Measurements from ENCODE around the gene UBXN11.

UBXN11 gene

DNA sequence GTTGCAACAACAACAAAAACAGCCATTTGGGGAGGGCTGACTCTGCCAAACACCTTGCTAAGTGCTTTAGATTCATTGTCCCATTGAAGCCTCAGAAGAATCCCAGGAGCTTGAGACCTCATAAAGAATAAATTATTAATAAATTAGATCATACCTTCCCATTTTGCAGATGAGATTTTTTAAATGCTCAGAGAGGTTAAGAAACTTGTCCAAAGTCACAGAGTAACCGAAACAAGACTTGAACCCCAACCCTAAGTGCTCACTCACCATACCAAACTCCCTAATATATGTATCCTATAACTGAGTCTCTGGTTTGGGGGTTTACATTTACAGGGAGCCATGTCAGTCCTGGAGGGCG is 43.9 kb upstream of the UBXN11 start:
- no peaks in the 10 kb centered on the region for H3K4me1 ChIP-seq (ENCODE audit: control insufficient read depth in 5 of 5, insufficient read depth in 5 of 5, low read length in 5 of 5)

DNA sequence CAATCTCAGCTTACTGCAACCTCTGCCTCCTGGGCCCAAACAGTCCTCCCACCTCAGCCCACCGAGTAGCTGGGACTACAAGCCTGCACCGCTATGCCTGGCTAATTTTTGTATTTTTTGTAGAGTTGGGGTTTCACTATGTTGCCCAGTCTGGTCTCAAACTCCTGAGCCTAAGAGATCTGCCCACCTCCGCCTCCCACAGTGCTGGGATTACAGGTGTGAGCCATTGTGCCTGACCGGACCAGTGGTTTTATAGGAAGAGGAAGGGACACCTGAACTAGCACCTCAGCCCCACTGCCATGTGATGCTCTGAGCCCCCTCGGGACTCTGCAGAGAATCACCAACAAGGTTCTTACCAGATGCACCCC is 43.4 kb upstream of the UBXN11 start:
- H3K9me3 ChIP-seq (ENCODE audit: control insufficient read depth in 5 of 5, low read length in 5 of 5), result no peaks in the 10 kb centered on the region

More for the DNA sequence above, 43.9 kb upstream of the UBXN11 start:
- peaks cover 3 to 23% (median 12%) of the 10 kb centered on the region in 5 donors for H3K27me3 ChIP-seq (ENCODE audit: control insufficient read depth in 5 of 5, insufficient read depth in 4 of 5, low read length in 5 of 5)
- no peaks in the 10 kb centered on the region for H3K9me3 ChIP-seq (ENCODE audit: control insufficient read depth in 5 of 5, low read length in 5 of 5)
- no peaks in the 10 kb centered on the region for H3K36me3 ChIP-seq (ENCODE audit: control insufficient read depth in 5 of 5, insufficient read depth in 5 of 5, low read length in 5 of 5)
- no peak overlapping the region for H3K4me3 ChIP-seq (ENCODE audit: low read depth in 1 of 5, low read length in 5 of 5)
- H3K9ac ChIP-seq (ENCODE audit: low read length in 5 of 5), result no peak overlapping the region
- no peak overlapping the region for H3K27ac ChIP-seq (ENCODE audit: low read depth, low read length)

DNA sequence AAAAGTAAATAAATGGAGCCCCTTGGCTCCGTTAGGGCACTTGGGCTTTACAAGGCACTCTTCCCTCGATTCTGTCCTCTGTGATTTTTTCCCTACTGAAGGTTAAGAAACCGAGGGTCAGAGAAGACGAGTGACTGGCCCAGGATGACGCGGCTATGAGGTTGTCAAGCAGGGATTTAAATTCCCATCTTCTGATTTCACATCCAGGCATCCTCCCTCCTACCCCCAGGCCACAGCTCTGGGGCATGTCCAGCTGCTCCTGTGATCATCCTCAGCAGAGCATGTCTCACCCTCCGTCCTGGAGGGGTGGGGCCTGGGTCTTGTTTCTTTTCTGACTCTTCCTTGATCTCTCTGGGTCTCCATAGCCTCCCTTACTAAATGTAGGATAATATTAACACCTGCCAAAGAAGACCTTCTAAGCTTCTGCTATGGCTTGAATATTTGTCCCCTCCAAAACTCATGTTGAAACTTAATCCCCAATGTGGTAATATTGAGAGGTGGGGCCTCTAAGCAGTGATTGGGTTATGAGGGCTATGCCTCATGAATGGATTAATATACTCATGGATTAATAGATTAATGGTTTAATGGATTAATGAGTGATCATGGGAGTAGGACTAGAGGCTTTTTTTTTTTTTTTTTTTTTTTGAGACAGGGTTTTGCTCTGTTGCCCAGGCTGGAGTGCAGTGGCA is 42.9 kb upstream of the UBXN11 start:
- Histone ChIP-seq H3K9me3 (ENCODE audit: control insufficient read depth in 5 of 5, low read length in 5 of 5) (no peaks in the 10 kb centered on the region), H3K27ac (ENCODE audit: low read depth, low read length) (no peak overlapping the region), H3K4me3 (ENCODE audit: low read depth in 1 of 5, low read length in 5 of 5) (no peak overlapping the region), H3K4me1 (ENCODE audit: control insufficient read depth in 5 of 5, insufficient read depth in 5 of 5, low read length in 5 of 5) (no peaks in the 10 kb centered on the region), H3K27me3 (ENCODE audit: control insufficient read depth in 5 of 5, insufficient read depth in 4 of 5, low read length in 5 of 5) (peaks cover 3 to 13% (median 9%) of the 10 kb centered on the region in 5 donors), H3K36me3 (ENCODE audit: control insufficient read depth in 5 of 5, insufficient read depth in 5 of 5, low read length in 5 of 5) (no peaks in the 10 kb centered on the region), H3K9ac (ENCODE audit: low read length in 5 of 5) (no peak overlapping the region)

More for the DNA sequence above, 43.4 kb upstream of the UBXN11 start:
- Histone ChIP-seq H3K4me3 (ENCODE audit: low read depth in 1 of 5, low read length in 5 of 5) (no peak overlapping the region), H3K27me3 (ENCODE audit: control insufficient read depth in 5 of 5, insufficient read depth in 4 of 5, low read length in 5 of 5) (peaks cover 3 to 19% (median 9%) of the 10 kb centered on the region in 5 donors), H3K36me3 (ENCODE audit: control insufficient read depth in 5 of 5, insufficient read depth in 5 of 5, low read length in 5 of 5) (no peaks in the 10 kb centered on the region), H3K27ac (ENCODE audit: low read depth, low read length) (no peak overlapping the region), H3K4me1 (ENCODE audit: control insufficient read depth in 5 of 5, insufficient read depth in 5 of 5, low read length in 5 of 5) (no peaks in the 10 kb centered on the region), H3K9ac (ENCODE audit: low read length in 5 of 5) (no peak overlapping the region)

DNA sequence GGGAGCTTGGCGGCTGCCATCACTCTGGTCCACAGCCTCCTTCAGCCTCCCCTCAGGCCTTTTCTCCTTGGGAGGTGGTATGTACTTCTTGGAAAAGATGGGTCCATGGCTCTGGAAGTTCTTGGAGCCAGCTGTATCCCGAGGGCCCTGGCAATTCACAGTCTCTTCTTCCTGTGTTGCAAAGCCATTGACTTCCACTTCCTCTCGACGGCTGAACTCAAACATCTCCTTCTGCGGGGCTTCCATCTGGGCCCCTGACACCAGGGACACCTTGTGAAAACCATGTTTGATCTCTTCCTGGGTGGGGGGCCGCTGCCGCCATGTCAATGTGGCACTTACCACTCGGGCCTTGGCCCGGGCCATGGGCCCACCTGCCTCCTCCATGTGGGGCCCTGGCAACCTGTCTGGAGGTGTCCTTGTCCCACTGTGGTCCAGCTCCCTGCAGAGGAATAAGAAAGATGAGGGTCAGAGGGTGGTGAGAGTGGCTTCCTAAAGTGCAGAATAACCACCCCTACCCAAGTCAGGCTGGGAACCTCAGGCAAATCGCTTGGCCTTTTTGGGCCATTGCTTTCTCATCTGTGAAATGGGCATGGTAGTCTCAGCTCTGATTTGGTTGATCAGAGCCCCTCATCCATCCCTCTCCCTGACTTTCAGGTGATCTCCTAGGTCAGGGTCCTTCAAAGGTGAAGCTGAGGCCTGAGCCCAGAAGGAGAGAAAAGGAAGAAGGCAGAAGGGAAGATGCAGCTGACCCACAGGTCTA is 40.0 kb upstream of the UBXN11 start:
- no peak overlapping the region for H3K27ac ChIP-seq (ENCODE audit: low read depth, low read length)
- H3K9me3 ChIP-seq (ENCODE audit: control insufficient read depth in 5 of 5, low read length in 5 of 5), result no peaks in the 10 kb centered on the region
- no peak overlapping the region for H3K4me3 ChIP-seq (ENCODE audit: low read depth in 1 of 5, low read length in 5 of 5)
- H3K9ac ChIP-seq (ENCODE audit: low read length in 5 of 5), result no peak overlapping the region
- peaks cover 0 to 17% (median 0%) of the 10 kb centered on the region in 5 donors for H3K27me3 ChIP-seq (ENCODE audit: control insufficient read depth in 5 of 5, insufficient read depth in 4 of 5, low read length in 5 of 5)
- H3K4me1 ChIP-seq (ENCODE audit: control insufficient read depth in 5 of 5, insufficient read depth in 5 of 5, low read length in 5 of 5), result no peaks in the 10 kb centered on the region
- no peaks in the 10 kb centered on the region for H3K36me3 ChIP-seq (ENCODE audit: control insufficient read depth in 5 of 5, insufficient read depth in 5 of 5, low read length in 5 of 5)

DNA sequence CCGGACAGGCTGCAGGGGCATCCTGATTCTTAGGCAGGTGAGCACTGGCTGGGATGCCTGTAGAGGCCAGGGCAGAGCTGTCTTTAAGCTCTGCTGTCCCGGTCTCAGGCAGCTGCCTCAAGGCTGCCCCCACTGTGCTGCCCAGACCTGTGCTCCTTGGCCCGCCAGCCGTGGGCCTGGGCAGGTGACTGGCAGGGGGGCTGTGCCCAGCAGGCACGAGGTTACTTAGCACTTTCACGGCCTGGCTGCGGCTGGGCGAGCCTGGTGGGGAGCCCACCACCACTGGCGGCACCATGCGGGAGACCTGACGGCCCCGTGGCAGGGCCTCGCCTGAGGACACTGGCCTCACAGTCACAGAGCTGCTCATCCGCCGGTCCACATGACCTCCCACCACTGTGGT is 39.3 kb upstream of the UBXN11 start:
- H3K4me1 ChIP-seq (ENCODE audit: control insufficient read depth in 5 of 5, insufficient read depth in 5 of 5, low read length in 5 of 5), result no peaks in the 10 kb centered on the region
- peaks cover 0 to 17% (median 0%) of the 10 kb centered on the region in 5 donors for H3K27me3 ChIP-seq (ENCODE audit: control insufficient read depth in 5 of 5, insufficient read depth in 4 of 5, low read length in 5 of 5)
- H3K9me3 ChIP-seq (ENCODE audit: control insufficient read depth in 5 of 5, low read length in 5 of 5), result no peaks in the 10 kb centered on the region
- no peak overlapping the region for H3K27ac ChIP-seq (ENCODE audit: low read depth, low read length)
- no peak overlapping the region for H3K4me3 ChIP-seq (ENCODE audit: low read depth in 1 of 5, low read length in 5 of 5)
- H3K36me3 ChIP-seq (ENCODE audit: control insufficient read depth in 5 of 5, insufficient read depth in 5 of 5, low read length in 5 of 5), result no peaks in the 10 kb centered on the region
- H3K9ac ChIP-seq (ENCODE audit: low read length in 5 of 5), result no peak overlapping the region

DNA sequence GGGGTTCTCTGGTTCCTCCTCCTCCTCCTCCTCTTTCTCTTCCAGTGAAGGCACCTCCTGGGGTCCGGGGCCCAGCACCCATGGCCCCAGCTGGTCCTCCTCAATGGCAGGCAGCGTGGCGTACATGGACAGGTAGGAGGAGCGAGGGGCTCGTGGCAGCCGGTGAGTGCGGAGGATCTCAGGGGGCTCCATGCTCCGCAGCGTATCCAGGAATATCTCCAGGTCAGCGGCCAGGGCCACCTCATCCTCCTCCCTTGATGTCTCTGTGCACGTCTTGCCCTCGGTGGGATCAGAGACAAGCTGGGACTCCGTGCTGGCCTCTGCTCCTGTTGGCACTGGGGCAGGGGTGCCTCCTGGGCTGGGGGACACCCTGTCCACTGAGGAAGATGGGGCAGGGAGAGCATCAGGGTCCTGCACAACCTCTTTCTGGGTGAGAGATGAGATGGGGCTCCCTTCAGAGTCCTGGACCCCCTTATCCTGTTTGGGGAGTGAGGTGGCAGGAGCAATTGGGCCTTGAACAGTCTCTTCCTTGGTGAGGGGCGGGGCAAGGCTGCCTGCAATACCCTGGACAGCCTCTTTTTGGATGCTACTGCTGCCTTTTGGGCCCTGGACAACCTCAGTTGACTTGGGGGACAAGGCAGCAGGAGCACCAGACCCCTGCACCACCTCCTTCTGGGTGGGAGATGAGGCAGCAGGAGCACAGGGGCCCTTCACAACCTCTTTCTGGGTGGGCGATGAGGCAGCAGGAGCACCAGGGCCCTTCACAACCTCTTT is 37.9 kb upstream of the UBXN11 start:
- no peaks in the 10 kb centered on the region for H3K4me1 ChIP-seq (ENCODE audit: control insufficient read depth in 5 of 5, insufficient read depth in 5 of 5, low read length in 5 of 5)
- no peaks in the 10 kb centered on the region for H3K36me3 ChIP-seq (ENCODE audit: control insufficient read depth in 5 of 5, insufficient read depth in 5 of 5, low read length in 5 of 5)
- H3K27ac ChIP-seq (ENCODE audit: low read depth, low read length), result no peak overlapping the region
- no peak overlapping the region for H3K9ac ChIP-seq (ENCODE audit: low read length in 5 of 5)
- H3K9me3 ChIP-seq (ENCODE audit: control insufficient read depth in 5 of 5, low read length in 5 of 5), result no peaks in the 10 kb centered on the region
- H3K4me3 ChIP-seq (ENCODE audit: low read depth in 1 of 5, low read length in 5 of 5), result no peak overlapping the region
- peaks cover 0 to 17% (median 0%) of the 10 kb centered on the region in 5 donors for H3K27me3 ChIP-seq (ENCODE audit: control insufficient read depth in 5 of 5, insufficient read depth in 4 of 5, low read length in 5 of 5)

DNA sequence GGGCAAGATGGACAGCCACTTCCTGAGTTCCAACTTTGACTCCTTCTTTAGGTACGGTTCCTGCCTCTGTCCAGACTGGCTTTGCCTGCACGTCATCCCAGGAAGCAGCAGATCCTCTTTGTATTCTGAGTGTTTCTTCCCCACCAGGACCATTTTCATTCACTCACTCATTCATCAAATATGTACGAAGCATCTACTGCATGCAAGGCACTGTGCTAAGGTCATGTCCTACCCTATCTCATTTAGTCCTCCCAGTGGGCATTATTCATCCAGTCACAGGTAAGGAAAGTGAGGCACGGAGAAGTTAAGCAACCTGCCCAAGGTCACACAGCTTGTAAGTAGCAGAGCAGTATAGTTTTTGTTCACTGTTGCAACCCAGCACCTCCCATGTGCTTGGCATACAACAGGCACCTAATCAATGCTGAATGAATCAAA is 33.6 kb upstream of the UBXN11 start:
- no peak overlapping the region for H3K27ac ChIP-seq (ENCODE audit: low read depth, low read length)
- H3K36me3 ChIP-seq (ENCODE audit: control insufficient read depth in 5 of 5, insufficient read depth in 5 of 5, low read length in 5 of 5), result no peaks in the 10 kb centered on the region
- no peak overlapping the region for H3K9ac ChIP-seq (ENCODE audit: low read length in 5 of 5)
- no peaks in the 10 kb centered on the region for H3K9me3 ChIP-seq (ENCODE audit: control insufficient read depth in 5 of 5, low read length in 5 of 5)
- peaks cover 0 to 10% (median 5%) of the 10 kb centered on the region in 5 donors for H3K27me3 ChIP-seq (ENCODE audit: control insufficient read depth in 5 of 5, insufficient read depth in 4 of 5, low read length in 5 of 5)
- peaks cover 0 to 13% (median 11%) of the 10 kb centered on the region in 5 donors for H3K4me1 ChIP-seq (ENCODE audit: control insufficient read depth in 5 of 5, insufficient read depth in 5 of 5, low read length in 5 of 5)
- no peak overlapping the region for H3K4me3 ChIP-seq (ENCODE audit: low read depth in 1 of 5, low read length in 5 of 5)

DNA sequence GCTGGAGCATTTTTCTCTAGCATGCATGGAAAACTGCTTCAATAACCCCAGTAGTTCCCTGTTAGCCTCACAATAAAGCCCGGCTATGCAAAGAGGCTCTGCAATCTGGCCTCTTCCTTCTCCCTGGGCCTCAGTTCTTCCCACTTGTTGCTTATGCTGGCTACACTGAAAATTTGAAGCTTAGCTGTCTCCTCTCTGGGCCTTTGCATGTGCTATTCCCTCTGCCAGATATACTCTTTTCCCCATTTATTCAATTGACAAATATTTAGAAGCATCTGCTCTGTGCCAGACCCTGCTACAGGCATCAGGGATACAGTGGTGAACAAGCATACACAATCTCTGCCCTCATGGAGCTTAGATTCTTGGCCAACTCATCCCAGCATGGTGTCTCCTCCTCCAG is 32.2 kb upstream of the UBXN11 start:
- Histone ChIP-seq H3K9ac (ENCODE audit: low read length in 5 of 5) (no peak overlapping the region), H3K27me3 (ENCODE audit: control insufficient read depth in 5 of 5, insufficient read depth in 4 of 5, low read length in 5 of 5) (peaks cover 0 to 11% (median 4%) of the 10 kb centered on the region in 5 donors), H3K4me1 (ENCODE audit: control insufficient read depth in 5 of 5, insufficient read depth in 5 of 5, low read length in 5 of 5) (peaks cover 0 to 13% (median 11%) of the 10 kb centered on the region in 5 donors), H3K4me3 (ENCODE audit: low read depth in 1 of 5, low read length in 5 of 5) (no peak overlapping the region), H3K27ac (ENCODE audit: low read depth, low read length) (no peak overlapping the region), H3K36me3 (ENCODE audit: control insufficient read depth in 5 of 5, insufficient read depth in 5 of 5, low read length in 5 of 5) (no peaks in the 10 kb centered on the region), H3K9me3 (ENCODE audit: control insufficient read depth in 5 of 5, low read length in 5 of 5) (no peaks in the 10 kb centered on the region)

DNA sequence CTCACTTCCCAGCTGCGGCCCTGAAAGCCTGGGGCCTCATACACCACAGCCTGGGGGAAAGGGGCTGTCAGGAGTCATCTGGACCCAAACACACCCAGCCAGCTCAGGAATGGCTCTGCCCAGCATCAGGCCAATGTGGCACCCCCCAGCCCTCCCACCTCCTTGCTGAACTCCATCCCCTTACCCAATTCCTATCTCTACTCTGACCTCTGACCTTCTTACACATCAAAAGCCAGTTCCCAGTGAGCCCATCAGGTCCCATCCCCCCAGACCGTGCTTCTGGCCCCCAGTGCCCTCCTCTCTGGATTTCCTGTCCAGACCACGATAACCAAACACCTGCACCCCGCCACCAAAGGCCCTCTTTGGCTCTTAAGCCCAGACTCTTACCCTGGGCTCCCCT is 31.2 kb upstream of the UBXN11 start:
- H3K27me3 ChIP-seq (ENCODE audit: control insufficient read depth in 5 of 5, insufficient read depth in 4 of 5, low read length in 5 of 5), result peaks cover 0 to 11% (median 0%) of the 10 kb centered on the region in 5 donors
- no peak overlapping the region for H3K9ac ChIP-seq (ENCODE audit: low read length in 5 of 5)
- H3K27ac ChIP-seq (ENCODE audit: low read depth, low read length), result no peak overlapping the region
- H3K4me1 ChIP-seq (ENCODE audit: control insufficient read depth in 5 of 5, insufficient read depth in 5 of 5, low read length in 5 of 5), result peaks cover 0 to 13% (median 11%) of the 10 kb centered on the region in 5 donors
- H3K36me3 ChIP-seq (ENCODE audit: control insufficient read depth in 5 of 5, insufficient read depth in 5 of 5, low read length in 5 of 5), result no peaks in the 10 kb centered on the region
- H3K4me3 ChIP-seq (ENCODE audit: low read depth in 1 of 5, low read length in 5 of 5), result no peak overlapping the region
- H3K9me3 ChIP-seq (ENCODE audit: control insufficient read depth in 5 of 5, low read length in 5 of 5), result no peaks in the 10 kb centered on the region

DNA sequence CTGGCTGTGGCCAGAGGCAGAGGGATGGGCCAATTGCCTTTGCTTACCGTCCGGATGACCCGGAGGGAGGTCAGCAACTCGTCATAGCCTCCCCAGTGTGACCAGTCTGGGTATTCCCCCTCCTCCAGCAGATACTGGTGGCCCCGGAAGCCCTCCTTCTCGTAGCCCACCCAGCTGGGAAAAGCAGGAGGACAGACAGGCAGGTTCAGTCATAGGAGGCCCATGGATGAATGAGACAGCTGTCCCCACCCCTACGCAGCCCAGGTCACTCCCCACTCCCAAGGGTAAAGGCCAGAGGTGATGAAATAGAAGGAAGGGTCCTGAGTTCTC is 30.7 kb upstream of the UBXN11 start:
- Histone ChIP-seq H3K36me3 (ENCODE audit: control insufficient read depth in 5 of 5, insufficient read depth in 5 of 5, low read length in 5 of 5) (no peaks in the 10 kb centered on the region), H3K9ac (ENCODE audit: low read length in 5 of 5) (no peak overlapping the region), H3K9me3 (ENCODE audit: control insufficient read depth in 5 of 5, low read length in 5 of 5) (no peaks in the 10 kb centered on the region), H3K27me3 (ENCODE audit: control insufficient read depth in 5 of 5, insufficient read depth in 4 of 5, low read length in 5 of 5) (peaks cover 0 to 11% (median 0%) of the 10 kb centered on the region in 5 donors), H3K4me3 (ENCODE audit: low read depth in 1 of 5, low read length in 5 of 5) (no peak overlapping the region), H3K4me1 (ENCODE audit: control insufficient read depth in 5 of 5, insufficient read depth in 5 of 5, low read length in 5 of 5) (peaks cover 0 to 13% (median 11%) of the 10 kb centered on the region in 5 donors), H3K27ac (ENCODE audit: low read depth, low read length) (no peak overlapping the region)

All from subcutaneous abdominal adipose tissue (tissue), 5 donors.